ENCODE results near the gene TXNL4A. TPM values are rescaled to one million over a fixed set of nuclear protein-coding genes. Genes with fewer than 3 reads are reported as not detected.
A peak's percentile ranks its signal among the peaks of the same experiment; 100 is the strongest.
"Not testable (repeated sequence)": the region's sequence is repeated elsewhere in the genome, so short reads cannot be mapped to it uniquely, and the experiment has no call there.

Gene TXNL4A, protein sequence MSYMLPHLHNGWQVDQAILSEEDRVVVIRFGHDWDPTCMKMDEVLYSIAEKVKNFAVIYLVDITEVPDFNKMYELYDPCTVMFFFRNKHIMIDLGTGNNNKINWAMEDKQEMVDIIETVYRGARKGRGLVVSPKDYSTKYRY
- total RNA-seq, result 10 to 100 TPM; 65.8 to 79.0 TPM
- long read RNA-seq, donor 1, transcript TXNL4A-201 (3 exons, 3,504 nt), result major isoform, 11 of 20 reads
- long read RNA-seq, donor 1, partial matches to known transcripts, result 1 of 20 reads
- long read RNA-seq, donor 1, other reads (novel, unspliced or antisense), result 2 of 20 reads
- long read RNA-seq, donor 2, partial matches to known transcripts, result 0 of 13 reads
- long read RNA-seq, donor 2, other reads (novel, unspliced or antisense), result 4 of 13 reads

DNA sequence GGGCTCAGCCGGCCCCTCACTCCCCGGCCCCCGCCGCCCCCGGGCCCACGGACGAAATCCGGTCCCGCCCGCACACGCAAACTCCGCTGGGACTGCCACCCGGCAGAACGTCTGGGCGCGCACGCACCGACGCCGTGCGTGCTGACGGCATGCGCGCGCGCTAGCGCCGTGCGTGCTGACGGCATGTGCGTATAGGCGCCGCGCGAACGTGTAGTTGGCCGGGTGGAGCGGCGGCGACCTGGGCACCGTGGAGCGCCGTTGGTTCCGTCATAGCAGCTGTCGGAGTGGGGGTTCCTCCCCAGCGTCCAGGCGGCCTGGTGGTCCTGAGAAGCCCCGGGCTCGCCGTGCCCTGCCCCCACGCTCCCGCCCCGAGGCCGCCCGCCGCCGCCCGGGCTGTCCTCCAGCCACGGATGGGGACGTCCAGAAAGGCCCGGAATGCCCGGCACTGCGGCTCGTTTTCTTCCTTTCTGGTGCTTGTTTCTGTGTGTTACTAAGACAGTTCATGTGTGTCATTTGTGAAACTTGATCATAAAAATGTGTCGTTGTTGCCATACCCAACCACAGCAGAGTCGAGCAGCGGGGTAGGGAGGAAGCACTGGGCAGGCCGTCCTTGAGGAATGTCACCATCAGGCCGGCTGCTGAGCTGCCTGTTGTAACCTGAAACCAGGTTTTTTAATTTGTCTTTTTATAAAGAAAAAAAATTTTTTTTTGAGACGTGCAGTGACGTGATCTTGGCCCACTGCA, at the start of gene TXNL4A:
TXNL4A (minus strand) TSS at position 113 of the 744 bp plus-strand sequence. CDS start 171 bp downstream, outside the sequence.
- intact Hi-C loops (cut with DNase I), result no loop called here
- peak; percentile 96 for DNase-seq (ENCODE audit: low spot score)

DNA sequence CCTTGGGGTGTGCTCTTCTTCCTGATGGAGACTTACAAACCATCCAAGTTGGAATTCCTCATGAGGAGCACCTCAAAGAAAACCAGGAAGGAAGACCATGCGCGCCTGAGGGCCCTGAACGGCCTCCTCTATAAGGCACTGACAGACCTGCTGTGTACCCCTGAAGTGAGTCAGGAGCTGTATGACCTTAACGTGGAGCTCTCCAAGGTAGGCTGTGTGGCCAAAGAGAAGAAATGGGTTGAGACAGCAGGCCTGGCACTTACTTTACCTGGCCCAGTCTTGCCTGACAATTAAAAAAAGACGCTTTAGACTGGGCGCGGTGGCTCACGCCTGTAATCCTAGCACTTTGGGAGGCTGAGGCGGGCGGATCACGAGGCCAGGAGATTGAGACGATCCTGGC, 48.9 kb upstream of the TXNL4A start:
- intact Hi-C loops (cut with DNase I), result loop anchor here in 1 of 2 donors (10.0 kb wide), 1 partner anchor 82 kb away; the partner anchor contains the start of gene SLC66A2
- no peak for DNase-seq (ENCODE audit: low spot score)

DNA sequence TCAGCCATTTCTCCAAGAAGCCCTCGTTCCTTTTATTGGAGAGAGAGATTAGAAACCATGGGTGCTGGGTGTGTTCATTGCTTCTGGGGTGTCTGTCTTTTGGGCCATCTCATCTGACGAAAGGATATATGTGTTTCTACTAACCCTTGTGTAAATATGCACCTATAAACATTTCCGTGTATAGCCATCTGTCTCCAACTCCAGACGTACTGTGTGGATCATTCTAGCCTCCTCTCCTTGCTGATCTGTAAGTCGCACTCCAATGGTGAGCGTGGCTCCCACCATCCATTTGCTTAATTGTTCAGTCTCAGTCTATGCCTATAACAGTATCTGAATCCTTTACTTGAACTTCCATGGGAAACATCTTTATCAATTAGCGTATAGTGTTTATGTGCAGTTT, 47.6 kb upstream of the TXNL4A start:
- intact Hi-C loops (cut with DNase I), result loop anchor here in 1 of 2 donors (10.0 kb wide), 1 partner anchor 81 kb away; the partner anchor contains the start of gene SLC66A2
- DNase-seq (ENCODE audit: low spot score), result no peak

DNA sequence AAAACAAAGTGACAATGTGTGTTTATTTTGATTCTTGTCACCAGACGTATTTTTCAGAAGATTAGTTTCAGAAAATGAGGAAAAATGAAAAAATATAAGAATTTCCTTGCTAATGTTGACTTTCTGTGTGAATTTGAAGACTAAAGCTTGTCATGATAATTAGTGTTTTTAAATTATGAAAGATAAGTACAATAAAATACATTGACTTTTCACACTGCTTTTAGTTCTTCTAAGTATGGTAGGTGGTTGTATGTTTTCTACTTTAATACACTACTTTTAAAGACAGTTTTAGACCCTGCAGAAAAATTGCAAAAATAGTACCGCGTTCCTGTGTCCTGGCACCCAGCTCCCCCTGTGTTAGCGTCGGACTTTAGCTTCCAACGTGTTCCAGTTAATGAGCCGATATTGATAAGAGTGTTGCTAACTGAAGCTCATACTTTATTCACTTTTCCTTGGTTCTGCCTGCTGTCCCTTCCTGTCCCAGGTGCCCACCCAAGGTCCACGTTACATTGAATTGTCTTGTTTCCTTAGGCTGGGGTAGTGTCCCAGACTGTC, 46.6 kb upstream of the TXNL4A start:
- intact Hi-C loops (cut with DNase I), result loop anchor here in 1 of 2 donors (5.0 to 10.0 kb wide), 2 partner anchors 72 to 80 kb away; partner anchors contain the start of genes ADNP2 and SLC66A2
- DNase-seq (ENCODE audit: low spot score), result no peak

DNA sequence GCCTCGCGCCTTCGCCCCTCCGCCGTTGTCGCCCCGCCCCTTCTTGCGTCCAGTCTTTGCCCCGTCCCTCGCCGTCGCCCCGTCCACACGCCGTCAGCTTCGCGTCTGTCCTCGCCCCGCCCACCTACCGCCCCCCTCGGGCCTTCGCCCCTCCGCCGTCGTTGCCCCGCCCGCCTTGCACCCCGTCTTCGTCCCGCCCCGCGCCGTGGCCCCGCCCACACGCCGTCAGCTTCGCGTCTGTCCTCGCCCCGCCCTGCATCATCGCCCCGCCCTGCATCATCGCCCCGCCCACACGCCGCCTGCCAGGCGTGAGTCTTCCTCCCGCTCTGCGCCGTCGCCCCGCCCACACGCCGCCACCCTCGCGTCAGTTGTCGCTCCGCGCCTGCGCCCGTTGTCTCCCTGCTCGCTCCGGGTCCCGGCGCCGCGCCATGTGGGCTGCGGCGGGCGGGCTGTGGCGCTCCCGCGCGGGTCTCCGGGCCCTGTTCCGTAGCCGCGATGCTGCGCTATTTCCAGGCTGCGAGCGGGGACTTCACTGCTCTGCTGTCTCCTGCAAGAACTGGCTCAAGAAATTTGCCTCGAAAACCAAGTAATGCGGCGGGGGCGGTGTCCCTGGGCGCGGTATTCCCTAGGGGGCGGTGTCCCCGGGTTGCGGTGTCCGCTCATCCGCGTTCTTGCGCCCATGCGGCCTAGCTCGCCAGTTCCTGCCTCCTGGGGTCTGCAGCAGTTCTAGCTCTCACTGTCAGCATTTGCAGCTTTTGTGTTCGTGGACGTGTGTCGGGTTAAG, 45.9 kb upstream of the TXNL4A start, which contains the start of gene RBFA:
RBFA (plus strand) TSS at position 367 of the 784 bp plus-strand sequence; CDS start at position 429, 62 bp downstream.
- peak; percentile 100 for DNase-seq (ENCODE audit: low spot score)
- intact Hi-C loops (cut with DNase I), result loop anchor here in 1 of 2 donors (5.0 to 10.0 kb wide), 2 partner anchors 73 to 79 kb away; partner anchors contain the start of genes ADNP2 and SLC66A2

DNA sequence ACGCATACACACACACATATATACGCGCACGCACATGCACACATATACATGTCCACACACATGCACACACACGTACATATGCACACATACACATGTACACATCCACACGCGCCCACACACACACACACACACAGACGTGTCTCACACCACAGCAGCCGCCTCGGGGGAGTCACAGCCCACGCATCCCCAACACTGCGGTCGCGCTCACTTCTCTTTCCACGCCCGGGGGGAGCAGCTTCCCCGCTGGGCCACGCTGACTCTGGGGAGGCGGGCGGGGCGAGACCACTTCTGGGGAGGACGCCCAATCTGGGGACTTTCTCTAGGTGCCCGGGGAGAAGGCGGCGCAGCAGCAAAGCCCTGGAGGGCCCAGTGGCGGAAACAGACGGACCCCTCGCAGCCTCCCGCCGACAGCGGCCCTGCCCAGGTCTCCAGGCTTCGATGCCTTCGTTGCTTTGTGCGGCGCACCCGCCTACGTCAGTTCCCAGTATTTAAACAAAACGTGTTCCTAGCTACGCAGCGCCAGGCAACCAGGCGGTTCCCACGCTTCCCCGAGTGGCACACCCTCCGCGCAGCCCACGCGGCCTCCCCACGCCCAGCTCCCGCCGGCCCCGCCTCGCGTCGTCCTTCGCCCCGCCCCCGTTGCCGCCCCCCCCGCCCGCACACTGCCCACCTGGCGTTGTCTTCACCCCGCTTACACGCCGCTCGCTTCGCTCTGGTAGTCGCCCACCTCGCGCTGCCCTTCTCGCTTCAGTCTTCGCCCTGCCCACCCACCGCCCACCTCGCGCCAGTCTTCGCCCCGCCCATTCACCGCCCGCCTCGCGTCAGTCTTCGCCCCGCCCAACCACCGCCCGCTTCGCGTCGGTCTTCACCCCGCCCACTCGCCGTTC, 45.1 kb upstream of the TXNL4A start:
- intact Hi-C loops (cut with DNase I), result loop anchor here in 1 of 2 donors (5.0 to 10.0 kb wide), 2 partner anchors 74 to 79 kb away; partner anchors contain the start of genes ADNP2 and SLC66A2
- peak; percentile 96 for DNase-seq (ENCODE audit: low spot score)

DNA sequence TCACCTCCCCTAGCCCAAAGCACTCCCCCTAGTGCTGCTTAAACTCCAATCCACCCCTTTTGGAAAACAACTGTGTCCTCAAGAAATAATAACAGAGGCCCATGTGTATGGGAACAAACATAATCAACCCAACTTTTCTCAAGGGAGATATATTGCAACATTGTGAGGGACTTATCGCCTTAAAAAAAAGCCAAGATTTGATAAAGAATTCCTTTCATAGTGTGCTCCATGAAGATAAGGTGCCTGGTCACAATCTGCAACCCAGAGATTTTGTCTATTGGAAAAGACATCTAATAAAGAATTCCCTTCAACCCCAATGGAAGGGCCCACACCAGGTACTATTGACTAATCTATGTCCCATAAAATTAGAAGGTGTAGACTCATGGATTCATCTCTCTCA, 41.3 kb upstream of the TXNL4A start:
- DNase-seq (ENCODE audit: low spot score), result no peak
- intact Hi-C loops (cut with DNase I), result loop anchor here in 1 of 2 donors (5.0 to 10.0 kb wide), 2 partner anchors 75 to 78 kb away; partner anchors contain the start of genes ADNP2 and SLC66A2

DNA sequence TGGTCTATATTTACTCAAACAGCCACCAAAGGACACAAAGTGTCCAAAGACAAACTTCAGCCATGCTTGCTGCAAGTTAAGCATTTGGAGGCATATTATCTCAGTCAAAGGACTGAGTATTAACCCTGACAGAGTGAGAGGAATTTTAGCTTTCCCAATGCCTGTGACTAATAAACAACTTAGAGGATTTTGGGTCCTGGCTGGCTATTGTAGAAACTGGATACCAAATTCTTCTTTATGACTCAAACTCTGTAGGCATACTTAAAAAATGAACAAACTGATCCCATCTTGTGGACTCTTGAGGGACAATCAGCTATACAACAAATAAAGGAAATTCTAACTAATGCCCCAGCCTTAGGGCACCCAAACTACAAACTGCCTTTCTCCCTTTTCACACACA, 39.4 kb upstream of the TXNL4A start:
- intact Hi-C loops (cut with DNase I); DNase-seq (ENCODE audit: low spot score): not testable (repeated sequence)

DNA sequence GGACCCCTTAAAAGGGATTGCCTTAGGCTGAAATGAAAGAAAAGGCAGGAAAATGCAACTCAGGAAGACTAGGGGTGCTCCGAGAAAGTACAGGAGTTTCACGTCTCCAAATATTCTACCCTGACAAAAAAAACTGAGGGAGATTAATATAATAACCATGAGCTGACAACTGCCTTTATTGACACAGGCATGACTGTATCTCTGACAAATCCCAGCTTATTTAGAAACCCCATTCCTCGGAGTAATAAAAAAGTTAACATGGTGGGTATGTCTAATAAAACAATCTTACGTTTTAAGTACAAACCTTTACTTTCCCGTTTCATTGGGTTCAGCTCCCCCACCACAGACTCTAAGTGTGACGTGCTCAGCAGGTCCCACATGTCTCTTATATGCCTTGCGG, 38.0 kb upstream of the TXNL4A start:
- no peak for DNase-seq (ENCODE audit: low spot score)
- intact Hi-C loops (cut with DNase I), result no loop called here

DNA sequence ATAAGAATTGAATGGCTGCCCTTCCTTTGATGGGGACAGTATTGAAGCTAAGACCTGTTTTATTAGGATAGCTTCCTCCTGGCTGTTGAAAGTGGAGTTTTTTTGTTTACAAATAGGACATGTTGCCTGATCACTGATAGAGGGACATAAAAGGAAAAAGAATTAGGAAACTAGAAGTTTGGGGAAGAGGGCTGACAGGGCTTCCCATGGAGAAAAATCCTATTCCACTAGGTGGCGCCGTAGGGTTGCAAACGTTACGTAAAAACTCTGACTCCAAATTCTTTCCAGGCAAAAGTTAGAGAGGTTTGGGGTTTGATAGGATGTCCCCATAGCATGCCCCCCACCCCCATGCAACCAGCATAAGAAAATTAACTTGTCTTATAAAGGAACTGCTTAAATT, 34.8 kb upstream of the TXNL4A start:
- intact Hi-C loops (cut with DNase I), result no loop called here
- no peak for DNase-seq (ENCODE audit: low spot score)

DNA sequence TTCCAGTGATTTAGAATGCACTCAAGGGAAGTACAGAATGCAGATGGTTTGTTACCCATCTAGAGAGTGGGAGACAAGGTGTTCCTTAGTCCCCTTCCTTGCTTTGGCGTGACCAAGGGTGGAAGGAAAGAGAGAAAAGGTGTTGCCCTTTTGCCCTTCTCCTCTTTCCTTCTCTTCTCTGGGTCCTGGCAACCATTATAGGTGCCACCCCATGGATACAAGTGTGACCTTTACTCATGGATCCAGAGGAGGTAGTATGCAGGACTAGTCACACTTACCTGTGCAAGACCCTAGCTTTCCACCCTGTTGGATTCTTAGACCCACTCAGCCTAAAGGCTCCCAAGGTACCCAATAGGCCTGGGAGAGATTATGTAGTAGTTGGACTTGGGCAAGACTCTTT, 34.2 kb upstream of the TXNL4A start:
- intact Hi-C loops (cut with DNase I), result no loop called here
- DNase-seq (ENCODE audit: low spot score), result no peak

DNA sequence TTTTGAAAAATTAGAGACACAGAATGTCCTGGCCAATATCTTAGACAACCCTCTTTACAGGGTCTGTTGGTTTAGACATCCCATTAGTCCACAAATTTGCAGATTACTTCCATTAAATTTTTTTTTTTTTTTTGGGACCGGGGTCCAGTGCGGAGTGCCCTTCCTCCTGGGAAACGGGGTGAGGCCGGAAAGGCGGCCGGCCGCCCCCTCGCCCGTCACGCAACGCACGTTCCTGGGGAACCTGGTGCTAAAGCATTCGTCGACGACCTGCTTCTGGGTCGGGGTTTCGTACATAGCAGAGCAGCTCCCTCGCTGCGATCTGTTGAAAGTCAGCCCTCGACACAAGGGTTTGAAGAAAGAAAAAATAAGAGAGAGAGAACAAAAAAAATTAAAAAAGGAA, 24.4 kb upstream of the TXNL4A start:
- DNase-seq (ENCODE audit: low spot score), result no peak
- intact Hi-C loops (cut with DNase I), result no loop called here

DNA sequence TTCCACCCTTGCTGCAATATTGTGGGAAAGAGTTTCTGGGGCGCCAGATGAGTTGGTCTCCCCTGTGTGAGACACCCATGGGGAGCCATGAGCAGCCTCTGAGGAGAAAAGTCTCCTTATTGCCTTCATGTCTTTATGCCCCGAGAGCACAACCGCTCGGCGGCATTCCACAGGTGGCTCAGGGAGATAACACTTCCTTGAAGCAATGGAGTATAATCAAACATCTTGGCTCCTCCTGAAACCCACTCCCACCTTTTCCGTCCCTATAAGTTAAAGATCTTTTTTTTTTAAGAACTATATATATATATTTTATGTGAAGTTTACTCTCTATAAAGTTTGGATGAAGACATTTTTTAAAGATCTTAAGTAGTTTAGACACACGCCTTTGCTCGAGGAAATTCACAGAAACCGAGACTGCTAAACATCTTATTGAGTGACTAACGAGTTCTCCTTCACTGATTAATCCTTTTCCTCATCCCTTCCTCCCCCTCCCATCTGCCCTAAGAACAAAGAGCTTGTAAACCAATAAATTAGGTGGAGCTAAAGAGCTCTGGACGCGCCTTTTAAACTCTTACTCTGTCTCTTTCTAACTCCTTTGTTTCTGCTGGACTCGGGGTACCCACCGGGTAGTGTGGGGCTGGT, 23.3 kb upstream of the TXNL4A start:
- DNase-seq (ENCODE audit: low spot score); intact Hi-C loops (cut with DNase I): not testable (repeated sequence)

DNA sequence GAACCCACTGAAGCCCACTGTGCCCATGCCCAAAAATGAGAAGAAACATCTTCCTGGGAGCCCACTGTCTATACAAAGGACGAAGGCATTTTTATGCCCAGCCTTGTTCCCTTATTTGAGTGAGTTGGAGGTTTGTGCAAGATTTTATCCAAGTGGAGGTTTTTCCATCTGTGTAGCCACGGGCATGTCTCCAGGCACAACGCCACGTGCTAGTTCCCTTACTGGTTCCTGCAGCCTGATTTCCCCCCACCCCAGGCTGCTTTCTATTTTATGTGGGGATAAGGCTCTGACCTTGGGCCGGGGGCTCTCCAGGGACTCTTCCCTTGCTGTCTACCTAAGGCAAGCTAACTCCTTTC, 22.2 kb upstream of the TXNL4A start:
- intact Hi-C loops (cut with DNase I), result no loop called here

DNA sequence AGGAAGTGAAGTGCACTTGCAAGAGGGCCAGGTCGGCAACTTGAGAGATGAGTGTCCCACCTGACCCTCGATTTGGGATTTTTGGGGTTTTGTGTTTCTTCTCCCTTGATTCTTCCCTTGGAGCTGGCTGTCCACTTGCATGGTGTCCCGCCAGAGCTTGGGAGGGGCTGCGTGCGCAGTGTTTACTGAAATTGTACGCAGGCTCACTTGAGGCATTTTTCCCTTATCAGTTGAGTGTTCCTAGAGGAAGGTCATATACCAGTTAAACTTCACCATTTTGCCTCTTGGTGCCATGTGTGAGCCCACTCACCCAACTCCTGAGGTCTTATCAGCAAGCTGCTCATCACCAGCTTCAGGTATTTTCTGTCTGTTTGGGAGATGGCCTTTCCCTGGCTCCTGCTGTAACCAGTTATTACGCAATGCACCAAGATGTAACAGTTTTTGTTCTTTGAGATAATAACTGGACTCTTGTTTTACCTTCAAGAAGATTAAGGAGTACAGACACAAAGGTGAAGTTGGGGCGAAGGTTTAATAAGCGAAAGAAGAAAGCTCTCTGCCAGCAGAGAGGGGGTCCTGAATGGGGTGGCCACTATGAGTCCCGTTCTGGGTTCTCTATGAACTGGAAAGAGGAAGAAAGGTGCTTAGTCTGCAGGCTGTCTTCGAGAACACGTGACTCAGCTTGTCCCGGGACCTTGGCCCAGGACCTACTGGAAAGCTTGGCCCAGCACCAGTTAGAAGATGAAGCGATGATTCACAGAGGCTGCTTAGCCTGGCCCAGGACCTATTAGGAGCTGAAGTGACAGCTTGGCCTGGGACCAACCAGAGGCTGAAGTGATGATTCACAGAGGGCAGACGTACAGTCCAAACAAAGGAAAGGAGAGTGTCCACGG, 21.5 kb upstream of the TXNL4A start:
- DNase-seq (ENCODE audit: low spot score), result peak; percentile 94
- intact Hi-C loops (cut with DNase I), result no loop called here

More for the DNA sequence above, 22.2 kb upstream of the TXNL4A start:
- DNase-seq (ENCODE audit: low spot score), result no peak

DNA sequence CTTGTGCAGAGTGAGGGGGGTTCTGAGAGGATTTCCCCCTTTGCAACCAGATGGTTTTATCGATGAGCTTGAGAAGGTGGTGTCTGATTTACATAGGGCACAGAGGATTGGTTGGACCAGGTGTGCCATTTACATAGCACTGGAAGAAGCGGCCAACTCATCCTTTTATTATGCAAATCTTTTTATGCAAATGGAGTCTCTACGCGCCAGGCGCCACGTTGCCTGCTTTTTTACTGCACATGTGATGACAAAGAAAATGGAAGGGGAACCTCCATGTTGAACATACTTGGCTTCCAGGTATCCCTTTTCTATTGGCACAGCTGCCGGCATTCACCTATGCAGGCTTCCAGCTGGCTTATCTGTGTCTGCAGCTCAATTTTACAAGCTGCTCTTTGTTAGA, 18.4 kb upstream of the TXNL4A start:
- intact Hi-C loops (cut with DNase I), result no loop called here
- no peak for DNase-seq (ENCODE audit: low spot score)
